IPS-18a (cell line): Measurements from ENCODE around the gene SIAH3.
A peak's percentile ranks its signal among the peaks of the same experiment; 100 is the strongest.

Experiments
- H3K27ac ChIP-seq: one replicate; pipeline ENCODE4 v1.5.1; 2013; ENCODE audit warnings: low read length
- H3K27me3 ChIP-seq: one replicate; pipeline ENCODE4 v1.6.1; 2013; ENCODE audit warnings: mild to moderate bottlenecking, low read length; ENCODE audit not compliant: control insufficient read depth, insufficient read depth
- H3K36me3 ChIP-seq: one replicate; pipeline ENCODE4 v1.6.1; 2013; ENCODE audit warnings: low read depth, low read length; ENCODE audit not compliant: control insufficient read depth
- H3K4me1 ChIP-seq: one replicate; pipeline ENCODE4 v1.6.1; 2013; ENCODE audit warnings: low read depth, low read length; ENCODE audit not compliant: control insufficient read depth
- H3K4me3 ChIP-seq: one replicate; pipeline ENCODE4 v1.5.1; 2013; ENCODE audit warnings: low read length
- H3K9ac ChIP-seq: one replicate; pipeline ENCODE4 v1.6.1; 2013; ENCODE audit warnings: mild to moderate bottlenecking, low read length, moderate library complexity
- H3K9me3 ChIP-seq: one replicate; pipeline ENCODE4 v1.6.1; 2013; ENCODE audit warnings: low read depth, low read length; ENCODE audit not compliant: control insufficient read depth

The SIAH3 gene, protein sequence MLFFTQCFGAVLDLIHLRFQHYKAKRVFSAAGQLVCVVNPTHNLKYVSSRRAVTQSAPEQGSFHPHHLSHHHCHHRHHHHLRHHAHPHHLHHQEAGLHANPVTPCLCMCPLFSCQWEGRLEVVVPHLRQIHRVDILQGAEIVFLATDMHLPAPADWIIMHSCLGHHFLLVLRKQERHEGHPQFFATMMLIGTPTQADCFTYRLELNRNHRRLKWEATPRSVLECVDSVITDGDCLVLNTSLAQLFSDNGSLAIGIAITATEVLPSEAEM

DNA sequence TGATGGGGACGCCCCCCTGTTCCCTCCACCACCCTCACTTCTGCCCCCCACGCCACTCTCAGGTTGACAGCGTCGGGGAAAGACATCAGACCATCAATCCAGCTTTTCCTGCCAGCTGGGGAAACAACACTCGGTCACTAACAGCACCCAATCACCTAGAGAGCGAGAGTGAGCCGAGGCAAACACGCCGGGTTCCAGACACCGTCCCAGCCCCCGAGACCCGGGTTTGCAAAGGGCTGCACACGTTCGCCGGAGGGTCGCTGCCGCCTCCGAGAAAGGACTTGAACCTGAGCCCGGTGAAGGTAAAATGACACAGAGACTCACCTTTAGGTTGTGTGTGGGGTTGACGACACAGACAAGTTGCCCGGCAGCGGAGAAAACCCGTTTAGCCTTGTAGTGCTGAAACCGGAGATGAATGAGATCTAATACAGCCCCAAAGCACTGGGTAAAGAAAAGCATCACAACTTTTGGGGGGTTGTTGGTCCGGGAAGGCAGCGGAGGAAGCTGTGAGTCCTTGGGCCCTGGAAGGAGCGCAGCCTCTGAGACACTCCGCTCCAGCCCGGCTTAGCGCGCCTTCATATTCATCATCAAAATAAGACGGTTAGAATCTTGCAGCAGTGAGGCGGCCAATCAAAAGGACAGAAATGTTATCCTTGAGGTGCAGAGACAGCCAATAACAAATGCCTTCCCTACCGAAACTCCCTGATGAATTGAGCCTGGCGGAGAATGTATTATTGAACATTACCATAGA is at the start of gene SIAH3:
SIAH3 (minus strand) TSS at position 583 of the 751 bp plus-strand sequence; CDS start at position 459, 124 bp downstream.
- Histone ChIP-seq H3K27me3 (peaks cover 45% of the 10 kb centered on the region), H3K9me3 (no peaks in the 10 kb centered on the region), H3K36me3 (no peaks in the 10 kb centered on the region), H3K4me3 (peak within 1 kb of the TSS; percentile 56), H3K4me1 (peaks cover 25% of the 10 kb centered on the region), H3K27ac (no peak within 1 kb of the TSS), H3K9ac (no peak within 1 kb of the TSS)

DNA sequence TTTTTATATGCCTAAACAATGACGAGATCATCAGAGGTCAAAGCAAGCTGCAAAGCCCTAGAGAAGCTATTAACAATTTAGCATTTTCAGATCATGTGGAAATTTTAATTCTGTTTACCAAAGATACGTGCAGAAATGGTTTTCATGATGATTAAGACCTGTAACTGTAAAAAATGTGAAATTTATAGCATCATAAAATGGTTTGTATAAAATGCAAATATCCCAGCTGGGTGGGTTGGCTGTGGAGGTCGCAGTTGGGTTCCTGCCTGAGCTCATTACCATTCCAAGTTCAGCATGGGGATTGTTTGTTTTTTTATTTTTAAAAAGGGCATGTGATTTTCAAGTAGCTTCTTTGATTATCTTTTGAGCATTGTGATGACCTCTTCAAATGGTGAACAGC is 47.9 kb upstream of the SIAH3 start:
- no peak overlapping the region for H3K4me3 ChIP-seq
- H3K27me3 ChIP-seq: no peaks in the 10 kb centered on the region
- no peaks in the 10 kb centered on the region for H3K4me1 ChIP-seq
- H3K9me3 ChIP-seq: no peaks in the 10 kb centered on the region
- no peak overlapping the region for H3K27ac ChIP-seq
- H3K9ac ChIP-seq: no peak overlapping the region
- no peaks in the 10 kb centered on the region for H3K36me3 ChIP-seq

DNA sequence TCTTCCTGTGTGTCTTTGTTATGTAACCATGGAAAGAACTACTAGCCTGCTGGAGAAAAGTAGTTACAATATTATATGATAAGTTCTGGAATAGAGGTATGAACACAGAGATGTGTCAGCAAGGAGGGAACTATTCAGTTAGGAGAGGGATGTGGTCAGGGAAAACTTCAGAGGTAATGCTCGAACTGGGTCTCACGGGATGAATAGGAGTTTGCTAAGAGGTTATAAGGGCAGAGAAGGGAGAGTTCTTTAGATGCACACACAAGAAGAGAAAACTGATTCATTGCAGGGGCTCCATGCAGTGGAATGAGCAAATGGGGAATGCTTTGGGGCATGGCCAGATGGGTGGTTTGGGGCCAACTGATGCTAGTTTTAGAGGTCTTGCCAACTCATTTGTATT is 46.0 kb upstream of the SIAH3 start:
- no peaks in the 10 kb centered on the region for H3K9me3 ChIP-seq
- H3K27me3 ChIP-seq: no peaks in the 10 kb centered on the region
- no peak overlapping the region for H3K4me3 ChIP-seq
- H3K4me1 ChIP-seq: peaks cover 3% of the 10 kb centered on the region
- H3K9ac ChIP-seq: no peak overlapping the region
- no peak overlapping the region for H3K27ac ChIP-seq
- no peaks in the 10 kb centered on the region for H3K36me3 ChIP-seq

DNA sequence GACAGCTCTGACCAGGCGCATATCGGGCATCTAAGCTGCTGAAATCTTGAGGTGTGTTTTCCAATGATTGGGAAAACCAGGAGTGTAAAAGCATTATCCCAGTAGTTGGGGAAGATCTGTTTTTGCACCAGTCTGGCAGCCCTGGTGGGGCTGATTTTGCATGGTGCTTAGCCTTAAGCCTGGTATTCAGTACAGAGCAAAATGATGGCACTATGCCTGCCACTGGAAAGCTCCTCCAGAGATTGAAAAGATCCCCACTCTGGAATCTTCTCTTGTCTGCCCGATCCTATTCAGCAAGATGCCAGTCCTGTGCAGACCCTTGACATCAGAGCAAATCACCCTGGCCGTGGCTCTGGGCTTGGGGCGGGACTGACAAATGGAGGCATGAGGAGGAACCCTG is 44.7 kb upstream of the SIAH3 start:
- Histone ChIP-seq H3K4me3 (no peak overlapping the region), H3K9me3 (no peaks in the 10 kb centered on the region), H3K27ac (no peak overlapping the region), H3K27me3 (no peaks in the 10 kb centered on the region), H3K9ac (no peak overlapping the region), H3K4me1 (peaks cover 6% of the 10 kb centered on the region), H3K36me3 (no peaks in the 10 kb centered on the region)

DNA sequence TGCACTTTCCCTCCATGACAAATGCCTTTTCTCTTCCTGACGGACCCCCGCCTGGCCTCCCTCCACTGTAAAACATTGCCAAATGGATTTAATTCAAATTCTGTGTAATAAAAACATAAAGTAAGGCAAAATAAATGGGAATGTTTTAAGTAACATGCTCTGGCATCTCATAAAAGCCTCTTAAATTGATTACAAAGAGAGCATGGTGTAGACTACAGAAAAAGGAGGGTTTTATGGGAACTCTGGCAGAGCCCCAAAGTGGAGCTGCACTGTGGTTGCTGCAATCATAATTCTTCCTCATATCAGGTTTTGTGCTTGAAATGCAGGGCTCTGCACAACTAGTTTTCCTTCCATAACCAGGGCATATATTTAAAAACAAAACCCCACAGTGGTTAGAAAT is 44.3 kb upstream of the SIAH3 start:
- Histone ChIP-seq H3K27ac (no peak overlapping the region), H3K27me3 (no peaks in the 10 kb centered on the region), H3K9ac (no peak overlapping the region), H3K4me1 (peaks cover 6% of the 10 kb centered on the region), H3K9me3 (no peaks in the 10 kb centered on the region), H3K4me3 (no peak overlapping the region), H3K36me3 (no peaks in the 10 kb centered on the region)

DNA sequence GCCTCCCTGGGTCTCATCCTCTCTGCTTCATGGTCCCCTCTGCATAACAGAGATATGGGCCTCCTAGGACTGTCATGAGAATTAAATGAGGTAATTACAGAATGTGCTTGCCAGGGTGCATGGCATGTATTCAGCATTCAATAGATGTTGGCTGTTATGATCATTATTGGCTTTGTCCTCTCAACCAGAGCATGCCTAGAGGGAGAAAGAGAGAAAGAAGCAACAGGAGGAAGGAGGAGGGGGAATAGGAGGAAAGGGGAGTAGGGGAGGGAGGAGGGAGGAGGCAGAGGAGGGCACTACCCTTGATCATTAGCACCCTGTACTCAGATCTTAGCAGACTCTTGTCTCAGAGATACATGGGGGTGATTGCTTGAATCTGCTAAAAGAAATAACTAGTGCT is 41.0 kb upstream of the SIAH3 start:
- Histone ChIP-seq H3K27ac (no peak overlapping the region), H3K4me3 (no peak overlapping the region), H3K27me3 (no peaks in the 10 kb centered on the region), H3K9ac (no peak overlapping the region), H3K36me3 (no peaks in the 10 kb centered on the region), H3K9me3 (no peaks in the 10 kb centered on the region), H3K4me1 (peaks cover 6% of the 10 kb centered on the region)

DNA sequence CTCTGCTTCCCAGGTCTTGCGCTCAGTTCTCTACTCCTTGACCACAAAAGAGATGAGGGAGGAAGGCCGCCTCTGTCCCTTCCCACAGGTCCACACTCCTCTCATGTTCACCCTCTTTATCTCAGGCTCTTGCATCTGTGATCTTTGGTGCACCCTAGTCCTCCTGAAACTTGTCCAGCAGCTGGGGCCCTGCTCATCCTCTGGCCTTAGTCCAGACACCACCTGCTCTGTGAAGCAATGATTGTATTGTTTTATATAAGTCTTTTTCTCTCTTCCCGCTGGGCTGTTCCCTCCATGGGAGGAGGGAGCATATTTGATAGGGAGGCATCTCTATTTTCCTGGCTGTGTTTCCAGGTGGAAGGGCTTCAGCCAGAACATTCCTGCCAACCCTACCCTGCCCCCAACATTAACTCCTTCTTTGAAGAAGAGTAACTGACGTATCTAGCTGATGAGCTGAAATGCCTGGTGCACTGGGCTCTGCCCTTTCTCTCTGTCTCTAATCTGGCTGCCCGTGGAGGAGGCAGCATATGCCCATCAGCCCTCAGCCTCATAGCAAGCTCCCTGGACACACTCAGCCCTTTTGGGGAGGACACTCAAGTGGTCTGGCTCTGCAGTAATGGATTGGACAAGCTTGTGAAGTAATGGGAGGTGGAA is 38.2 kb upstream of the SIAH3 start:
- Histone ChIP-seq H3K27ac (no peak overlapping the region), H3K36me3 (no peaks in the 10 kb centered on the region), H3K4me1 (peaks cover 6% of the 10 kb centered on the region), H3K4me3 (no peak overlapping the region), H3K9ac (no peak overlapping the region), H3K27me3 (no peaks in the 10 kb centered on the region), H3K9me3 (no peaks in the 10 kb centered on the region)

DNA sequence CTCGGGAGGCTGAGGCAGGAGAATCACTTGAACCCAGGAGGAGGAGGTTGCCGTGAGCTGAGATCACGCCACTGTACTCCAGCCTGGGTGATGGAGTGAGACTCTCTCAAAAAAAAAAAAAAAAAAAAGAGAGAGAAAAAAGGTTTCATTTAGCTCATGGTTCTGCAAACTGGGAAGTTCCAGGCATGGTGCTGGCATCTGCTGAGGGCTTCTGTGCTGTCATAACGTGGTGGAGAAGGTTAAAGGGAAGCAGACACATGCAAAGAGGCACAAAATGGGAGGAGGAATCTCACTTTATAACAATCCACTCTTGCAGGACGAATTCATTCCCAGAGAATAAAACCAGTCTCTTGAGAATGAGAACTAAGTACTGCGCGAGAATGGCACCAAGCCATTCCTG is 34.9 kb upstream of the SIAH3 start:
- Histone ChIP-seq H3K27me3 (no peaks in the 10 kb centered on the region), H3K9me3 (no peaks in the 10 kb centered on the region), H3K4me3 (no peak overlapping the region), H3K4me1 (peaks cover 9% of the 10 kb centered on the region), H3K9ac (no peak overlapping the region), H3K27ac (no peak overlapping the region), H3K36me3 (no peaks in the 10 kb centered on the region)

DNA sequence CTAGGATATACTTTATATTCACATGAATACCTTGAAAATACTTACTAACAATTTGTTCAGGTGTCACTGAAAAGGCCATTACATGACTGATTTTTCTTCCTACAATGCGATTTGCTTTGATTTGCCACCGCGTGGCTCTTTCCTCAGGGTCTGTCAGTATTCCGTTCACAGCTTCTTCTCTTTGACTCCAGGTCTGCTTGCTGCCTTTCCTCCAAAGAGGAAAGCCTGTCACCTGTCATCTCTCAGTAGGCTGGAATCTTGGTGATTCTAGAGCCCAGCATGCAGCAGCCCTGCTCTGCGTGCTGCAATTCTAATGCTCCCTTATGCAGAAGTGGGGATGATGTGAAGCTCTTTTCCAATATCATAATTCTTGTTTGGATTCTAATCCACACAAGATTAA is 33.6 kb upstream of the SIAH3 start:
- H3K36me3 ChIP-seq: no peaks in the 10 kb centered on the region
- H3K9ac ChIP-seq: no peak overlapping the region
- no peak overlapping the region for H3K27ac ChIP-seq
- no peaks in the 10 kb centered on the region for H3K9me3 ChIP-seq
- no peaks in the 10 kb centered on the region for H3K27me3 ChIP-seq
- peaks cover 9% of the 10 kb centered on the region for H3K4me1 ChIP-seq
- no peak overlapping the region for H3K4me3 ChIP-seq

DNA sequence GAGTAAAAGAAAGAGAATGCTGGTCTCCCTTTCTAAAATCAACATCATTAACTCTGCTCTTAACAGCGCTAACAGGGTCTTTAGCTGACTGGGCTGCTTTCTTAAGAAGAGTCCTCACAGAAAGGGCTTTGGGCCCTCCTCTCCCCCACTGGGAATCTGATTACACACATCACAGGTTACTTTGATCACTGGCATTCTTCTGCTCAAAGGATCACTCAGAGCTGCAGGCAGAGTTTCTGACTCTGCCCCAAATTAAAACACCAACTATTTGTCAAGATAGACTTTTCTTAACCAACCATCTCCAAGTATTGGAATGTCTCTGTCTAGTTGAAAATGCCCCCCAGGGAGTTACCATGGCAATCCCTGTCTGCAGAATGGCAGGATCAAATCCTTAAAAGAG is 31.1 kb upstream of the SIAH3 start:
- Histone ChIP-seq H3K9ac (no peak overlapping the region), H3K4me1 (peaks cover 9% of the 10 kb centered on the region), H3K4me3 (no peak overlapping the region), H3K36me3 (no peaks in the 10 kb centered on the region), H3K27ac (no peak overlapping the region), H3K27me3 (peaks cover 12% of the 10 kb centered on the region), H3K9me3 (no peaks in the 10 kb centered on the region)

DNA sequence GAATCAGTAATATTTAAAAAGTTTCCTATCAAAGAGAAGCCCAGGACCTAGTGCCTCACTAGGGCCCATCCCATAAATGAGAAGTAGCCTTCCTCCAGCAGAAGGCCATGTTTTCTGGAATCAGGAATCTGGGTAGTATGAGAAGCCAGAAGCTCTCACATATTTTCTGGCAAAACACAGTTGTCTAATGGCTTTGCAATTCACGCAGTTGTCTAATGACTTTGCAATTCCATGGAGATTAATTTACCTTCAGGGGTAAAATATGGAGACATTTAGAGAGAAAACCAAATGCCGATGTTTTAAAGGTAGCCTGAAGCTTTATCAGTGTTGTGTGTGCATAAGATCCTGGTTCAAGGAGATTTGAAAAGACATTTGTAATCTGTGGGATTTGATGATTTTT is 29.8 kb upstream of the SIAH3 start:
- Histone ChIP-seq H3K27me3 (peaks cover 12% of the 10 kb centered on the region), H3K4me1 (peaks cover 9% of the 10 kb centered on the region), H3K9me3 (no peaks in the 10 kb centered on the region), H3K4me3 (no peak overlapping the region), H3K36me3 (no peaks in the 10 kb centered on the region), H3K27ac (no peak overlapping the region), H3K9ac (no peak overlapping the region)
